HK-2 (cell line): Measurements from ENCODE around the gene MAP4K1.
A peak's percentile ranks its signal among the peaks of the same experiment; 100 is the strongest.
"Not testable (repeated sequence)": the region's sequence is repeated elsewhere in the genome, so short reads cannot be mapped to it uniquely, and the experiment has no call there.

Experiments
- DNase-seq: peaks from one replicate; pipeline ENCODE4 v3.0.0-alpha.2; 2018; ENCODE audit not compliant: unreplicated experiment

The MAP4K1 gene

DNA sequence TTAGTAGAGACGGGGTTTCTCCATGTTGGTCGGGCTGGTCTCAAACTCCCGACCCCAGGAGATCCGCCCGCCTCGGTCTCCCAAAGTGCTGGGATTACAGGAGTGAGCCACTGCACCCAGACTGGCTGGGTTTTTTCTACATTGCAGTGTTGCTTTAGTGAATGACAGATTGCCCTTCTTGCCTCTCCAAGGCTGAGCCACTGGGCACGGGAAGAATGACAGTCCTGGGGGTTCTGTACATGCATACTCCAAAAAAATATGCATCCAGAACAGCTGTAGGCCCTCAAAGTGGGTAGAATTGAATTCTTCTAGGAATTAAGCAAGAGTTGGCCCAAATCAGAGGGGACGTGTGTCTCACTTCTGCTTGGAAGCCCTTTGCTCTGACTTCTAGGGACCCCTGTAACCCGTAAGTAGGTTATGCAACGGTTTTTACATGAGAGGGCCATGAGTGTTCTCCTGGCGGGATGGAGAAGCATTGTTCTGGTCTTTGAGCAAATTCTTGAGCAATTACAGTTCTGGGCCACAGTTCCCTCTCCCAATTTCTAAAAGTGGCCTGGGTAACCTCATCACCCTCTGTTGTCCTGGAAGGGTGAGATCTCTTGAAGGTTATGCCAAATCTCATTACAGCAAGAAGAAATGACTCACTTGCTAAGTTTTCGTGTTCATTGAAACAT lies 33.3 kb upstream of the MAP4K1 start:
- no peak for DNase-seq

DNA sequence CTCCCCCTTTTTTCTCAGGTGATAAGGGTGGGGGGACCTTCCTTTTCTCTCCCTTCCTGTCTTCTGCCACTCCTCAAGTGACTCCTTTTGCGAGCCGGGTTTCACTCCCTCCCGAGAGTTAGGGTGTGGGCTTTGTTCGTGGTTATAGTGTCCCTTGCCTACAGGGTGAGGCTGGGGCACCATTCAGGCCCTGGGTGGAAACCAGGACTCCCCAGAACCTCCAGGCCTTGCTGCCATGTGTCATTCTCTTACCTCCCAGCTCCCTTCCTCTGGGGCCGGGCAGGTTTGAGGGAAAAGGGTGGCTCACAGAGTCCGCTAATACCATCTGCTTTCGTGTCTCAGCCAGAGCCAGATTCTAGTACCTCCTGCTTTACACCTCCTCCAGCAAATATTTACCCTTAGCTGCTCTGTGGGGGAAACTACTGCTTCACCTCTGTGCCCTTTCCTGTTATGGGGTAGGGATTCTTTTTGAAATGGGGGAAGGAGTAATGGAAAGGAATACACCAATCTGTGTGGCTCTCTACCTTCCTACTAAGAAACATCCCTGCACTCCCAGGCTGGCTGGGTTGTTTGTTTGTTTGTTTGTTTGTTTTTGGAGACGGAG lies 32.5 kb upstream of the MAP4K1 start:
- DNase-seq: no peak

DNA sequence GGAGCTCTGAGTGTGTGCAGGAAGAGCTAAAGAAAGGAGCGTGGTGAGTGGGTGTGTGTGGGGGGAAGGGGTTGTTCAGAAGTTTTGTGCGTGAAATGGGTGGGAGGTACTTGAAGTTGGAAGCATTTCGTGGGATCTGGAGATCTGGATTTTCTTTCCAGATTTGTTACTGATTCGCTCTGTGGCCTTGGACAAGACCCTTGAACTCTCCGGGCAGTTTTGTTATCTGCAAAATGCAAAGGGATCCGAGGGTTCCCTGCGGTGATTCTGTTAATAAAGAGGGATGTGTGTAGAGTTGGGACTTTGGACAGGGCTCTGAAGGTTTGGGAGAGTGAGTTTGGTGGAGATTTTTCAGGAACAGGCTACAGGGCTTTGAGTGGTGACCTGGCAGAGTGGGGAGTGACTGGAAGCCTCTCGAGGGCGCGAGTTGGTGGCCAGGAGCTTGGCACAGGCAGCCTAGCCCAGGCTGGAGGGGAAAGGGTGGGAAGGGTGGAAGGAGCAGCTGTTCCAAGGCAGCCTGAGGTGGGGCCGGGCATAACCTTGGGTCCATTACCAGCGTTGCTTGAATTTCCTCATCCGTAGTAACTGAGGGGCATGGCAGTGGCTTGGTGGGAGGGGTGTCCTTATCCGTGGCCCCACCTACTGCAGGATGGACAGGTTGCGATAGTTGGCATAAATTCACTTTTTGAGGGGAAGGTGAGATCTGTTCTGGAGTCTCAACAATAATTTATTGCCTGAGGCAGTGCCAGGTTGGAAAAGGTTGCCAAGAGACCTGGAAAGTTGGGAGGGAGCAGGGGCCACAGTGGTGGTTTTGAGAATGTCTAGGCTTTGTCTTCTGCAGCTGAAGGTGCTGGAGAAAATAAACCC lies 31.8 kb upstream of the MAP4K1 start:
- no peak for DNase-seq

DNA sequence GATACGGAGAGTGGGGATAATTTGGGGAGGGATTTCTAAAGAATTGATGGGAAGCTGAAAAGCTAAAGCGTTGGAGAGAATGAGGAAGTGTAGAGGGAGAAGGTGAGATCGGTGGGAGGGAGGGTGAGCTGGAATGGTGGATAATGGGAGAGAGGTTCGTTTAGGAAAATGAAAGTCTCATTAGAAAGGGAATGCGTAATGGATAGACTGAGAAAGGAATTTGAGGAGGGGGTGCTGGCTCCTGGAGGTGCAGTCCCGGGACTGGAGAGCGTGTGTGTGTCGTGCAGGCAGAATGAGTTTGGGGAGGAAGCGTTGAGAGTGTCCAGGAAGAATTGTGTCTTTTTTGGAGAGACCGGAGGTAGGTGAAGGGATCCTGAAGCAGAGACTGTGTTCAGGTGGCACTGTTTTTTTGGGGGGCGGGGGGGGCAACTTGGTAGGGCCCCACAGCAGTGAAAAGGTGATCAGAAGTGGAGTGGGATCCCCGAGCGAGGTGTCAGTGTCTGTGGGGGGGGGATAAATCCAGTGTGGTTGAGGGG lies 31.1 kb upstream of the MAP4K1 start:
- no peak for DNase-seq

GRCh38 chr19:38647966-38648768 lies 30.4 kb upstream of the MAP4K1 start:
- DNase-seq: no peak

DNA sequence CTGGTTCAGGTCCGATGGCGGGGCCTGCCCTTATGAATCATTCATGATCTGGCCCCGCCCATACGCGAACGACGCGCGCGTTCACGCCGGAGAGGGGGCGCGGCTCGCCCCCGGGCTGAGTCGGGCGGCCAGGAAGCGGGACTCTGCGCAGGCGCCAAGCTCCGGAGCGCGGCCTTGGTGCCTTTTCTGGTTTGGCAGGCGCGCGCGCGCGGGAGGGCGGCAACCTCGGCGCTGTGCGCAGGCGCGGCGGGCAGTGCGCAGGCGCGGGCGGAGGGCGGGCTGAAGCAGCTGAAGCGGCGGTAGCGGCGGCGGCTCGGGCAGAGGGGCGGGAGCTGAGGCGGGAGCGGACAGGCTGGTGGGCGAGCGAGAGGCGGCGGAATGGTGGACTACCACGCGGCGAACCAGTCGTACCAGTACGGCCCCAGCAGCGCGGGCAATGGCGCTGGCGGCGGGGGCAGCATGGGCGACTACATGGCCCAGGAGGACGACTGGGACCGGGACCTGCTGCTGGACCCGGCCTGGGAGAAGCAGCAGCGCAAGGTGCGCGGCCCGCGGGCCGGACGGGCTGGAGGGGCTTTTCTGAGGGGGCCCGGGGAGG lies 29.7 kb upstream of the MAP4K1 start, which contains the start of gene ACTN4:
Gene ACTN4, plus strand, starts transcription at position 282 of the 598 bp plus-strand sequence. Its CDS starts 97 bp downstream, at position 379.
- peak; percentile 100 for DNase-seq

- no peak for DNase-seq
Measured at GRCh38 chr19:38644719-38645118, 27.0 kb upstream of the MAP4K1 start.

- DNase-seq: no peak
Measured at GRCh38 chr19:38642176-38642575, 24.4 kb upstream of the MAP4K1 start.

DNA sequence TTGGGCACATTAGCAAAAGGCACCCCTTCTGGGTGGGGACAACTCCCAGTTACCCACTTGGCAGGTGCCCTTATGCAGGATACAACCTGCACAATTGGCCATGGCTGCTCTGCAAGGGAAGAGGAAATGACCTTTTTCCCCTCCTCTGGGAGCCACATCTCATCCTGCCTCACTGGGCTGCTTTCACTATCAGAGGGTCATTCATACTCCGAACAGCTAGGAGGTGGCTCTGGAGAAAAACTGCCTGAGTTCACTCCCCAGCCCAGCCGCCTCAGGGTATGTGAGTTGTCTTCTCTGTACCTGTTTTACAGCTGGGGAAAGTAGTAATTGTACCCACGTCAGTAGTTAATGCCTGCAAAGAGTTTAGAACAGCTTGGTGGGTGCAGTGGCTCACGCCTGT lies 22.6 kb upstream of the MAP4K1 start:
- DNase-seq: no peak

DNA sequence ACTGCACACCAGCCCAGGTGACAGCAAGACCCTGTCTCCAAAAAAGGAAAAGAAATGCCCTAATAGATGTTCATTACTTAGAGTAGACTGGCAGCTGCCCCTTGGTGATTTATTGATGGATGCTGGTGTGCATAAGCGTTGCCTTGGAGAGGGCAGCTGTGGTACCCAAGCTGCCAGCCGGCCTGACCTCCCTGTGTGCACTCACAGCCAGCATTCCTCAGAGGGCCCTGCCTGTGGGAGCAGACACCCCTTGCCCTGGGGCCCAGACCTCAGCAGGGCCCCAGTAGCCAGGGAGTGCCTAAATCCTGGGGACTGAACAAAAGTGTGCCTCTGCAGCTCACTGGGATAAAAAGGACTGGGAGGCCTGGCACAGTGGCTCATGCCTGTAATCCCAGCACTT lies 21.9 kb upstream of the MAP4K1 start:
- no peak for DNase-seq

GRCh38 chr19:38638461-38638860 lies 20.7 kb upstream of the MAP4K1 start:
- no peak for DNase-seq

DNA sequence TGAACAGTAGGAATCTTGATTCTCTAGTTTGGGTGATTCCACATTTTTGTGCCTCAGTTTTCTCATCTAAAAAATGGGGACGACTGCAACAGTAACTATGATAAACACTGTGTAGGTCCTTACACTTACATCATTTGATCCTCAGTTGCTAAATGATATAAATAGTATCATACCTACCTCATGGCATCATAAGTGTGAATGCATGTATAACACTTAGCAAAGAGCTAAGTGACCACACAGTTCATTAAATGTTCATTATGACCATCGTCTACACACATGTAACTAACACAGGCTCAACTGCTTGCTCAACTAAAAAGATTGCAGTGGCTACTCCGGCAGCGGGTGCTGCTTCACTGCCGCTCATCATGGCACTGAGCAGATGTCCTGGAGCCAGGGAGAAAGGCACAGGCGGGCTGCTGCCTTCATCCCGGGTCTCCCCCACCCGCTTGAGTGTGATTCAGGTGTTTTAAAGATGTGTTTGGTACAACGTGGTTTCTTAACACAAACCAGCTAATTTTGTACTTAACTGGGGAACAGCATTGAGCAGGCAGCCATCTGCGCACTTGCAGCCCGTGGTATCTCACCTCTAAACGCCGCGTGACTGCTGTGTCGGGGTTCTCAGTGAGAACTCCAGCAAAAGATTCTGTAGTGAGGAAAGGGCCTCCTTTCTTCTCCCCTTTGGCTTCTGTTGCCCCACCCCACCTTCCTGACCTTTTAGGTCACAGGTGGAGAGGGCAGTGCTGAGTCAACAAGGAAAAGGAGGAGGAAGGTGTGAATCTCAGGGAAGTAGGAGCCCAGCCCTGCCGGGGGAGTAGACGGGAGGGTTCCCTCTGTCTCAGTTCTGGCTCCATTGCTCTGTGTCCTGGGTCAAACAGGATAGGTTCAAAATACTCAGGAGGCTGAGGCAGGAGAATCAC lies 18.0 kb upstream of the MAP4K1 start:
- DNase-seq: no peak

GRCh38 chr19:38634757-38635482 lies 17.2 kb upstream of the MAP4K1 start:
- DNase-seq: peak; percentile 83

- no peak for DNase-seq
Measured at GRCh38 chr19:38632476-38633213, 14.9 kb upstream of the MAP4K1 start.

GRCh38 chr19:38631811-38632475 lies 14.2 kb upstream of the MAP4K1 start:
- DNase-seq: not testable (repeated sequence)

DNA sequence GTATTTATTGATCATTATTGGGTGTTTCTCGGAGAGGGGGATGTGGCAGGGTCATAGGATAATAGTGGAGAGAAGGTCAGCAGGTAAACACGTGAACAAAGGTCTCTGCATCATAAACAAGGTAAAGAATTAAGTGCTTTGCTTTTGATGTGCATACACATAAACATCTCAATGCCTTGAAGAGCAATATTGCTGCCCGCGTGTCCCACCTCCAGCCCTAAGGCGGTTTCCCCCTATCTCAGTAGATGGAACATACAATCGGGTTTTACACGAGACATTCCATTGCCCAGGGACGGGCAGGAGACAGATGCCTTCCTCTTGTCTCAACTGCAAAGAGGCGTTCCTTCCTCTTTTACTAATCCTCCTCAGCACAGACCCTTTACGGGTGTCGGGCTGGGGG lies 13.5 kb upstream of the MAP4K1 start:
- DNase-seq: not testable (repeated sequence)

DNA sequence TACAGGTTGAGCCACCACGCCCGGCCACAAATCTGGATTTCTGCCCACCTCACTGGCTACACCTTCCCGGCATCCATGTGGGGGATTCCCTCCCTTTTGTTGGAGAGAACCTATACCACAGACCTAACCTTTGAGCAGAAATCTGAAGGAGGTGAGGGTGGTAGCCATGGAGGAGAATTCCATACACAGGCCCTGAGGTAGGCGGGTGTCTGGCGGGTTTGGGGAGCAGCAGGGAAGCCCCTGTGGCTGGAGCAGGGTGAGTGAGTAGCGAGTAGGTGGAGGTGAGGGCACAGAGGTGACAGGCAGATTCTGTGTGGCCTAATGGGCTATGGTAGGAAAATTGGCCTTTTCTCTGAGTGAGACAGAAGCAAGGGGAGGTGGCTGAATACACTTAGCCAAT lies 11.8 kb upstream of the MAP4K1 start:
- no peak for DNase-seq

GRCh38 chr19:38626401-38626800 lies 8.6 kb upstream of the MAP4K1 start:
- no peak for DNase-seq
